B cell (primary cell): Measurements from ENCODE around the gene RCBTB2.

Experiments
- EZH2 ChIP-seq: IDR thresholded peaks from 2 replicates; pipeline ENCODE4 v1.6.1; 2012; ENCODE audit warnings: borderline replicate concordance, low read depth, mild to moderate bottlenecking, moderate library complexity, low read length; ENCODE audit not compliant: insufficient read depth, poor library complexity, severe bottlenecking
- TF ChIP-seq, protein P1 (sequence below): fragments of 200-600 bp; IDR thresholded peaks from one replicate; pipeline ENCODE4 v1.8.0; 2022; ENCODE audit warnings: antibody characterized with exemption, mild to moderate bottlenecking

DNA sequence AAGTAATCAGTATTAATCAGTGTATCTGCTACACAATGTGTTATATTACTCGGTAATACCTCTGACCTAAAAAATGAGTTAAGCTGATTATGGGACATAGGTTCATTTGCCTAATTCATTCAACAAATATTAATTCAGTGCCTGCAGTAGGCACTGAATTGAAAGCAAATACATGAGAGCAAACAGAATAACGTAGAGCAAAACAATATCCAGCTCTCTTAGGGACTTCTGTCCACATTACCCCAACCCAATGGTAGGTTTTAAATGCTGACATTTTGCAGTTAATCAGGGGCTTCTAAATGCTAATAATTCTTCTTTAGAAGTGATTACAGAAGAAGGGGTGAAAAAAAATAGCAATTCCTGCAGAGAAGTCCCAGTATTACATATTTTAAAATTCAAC, 4.9 kb downstream of the RCBTB2 start:
- TF ChIP-seq, protein P1, sequence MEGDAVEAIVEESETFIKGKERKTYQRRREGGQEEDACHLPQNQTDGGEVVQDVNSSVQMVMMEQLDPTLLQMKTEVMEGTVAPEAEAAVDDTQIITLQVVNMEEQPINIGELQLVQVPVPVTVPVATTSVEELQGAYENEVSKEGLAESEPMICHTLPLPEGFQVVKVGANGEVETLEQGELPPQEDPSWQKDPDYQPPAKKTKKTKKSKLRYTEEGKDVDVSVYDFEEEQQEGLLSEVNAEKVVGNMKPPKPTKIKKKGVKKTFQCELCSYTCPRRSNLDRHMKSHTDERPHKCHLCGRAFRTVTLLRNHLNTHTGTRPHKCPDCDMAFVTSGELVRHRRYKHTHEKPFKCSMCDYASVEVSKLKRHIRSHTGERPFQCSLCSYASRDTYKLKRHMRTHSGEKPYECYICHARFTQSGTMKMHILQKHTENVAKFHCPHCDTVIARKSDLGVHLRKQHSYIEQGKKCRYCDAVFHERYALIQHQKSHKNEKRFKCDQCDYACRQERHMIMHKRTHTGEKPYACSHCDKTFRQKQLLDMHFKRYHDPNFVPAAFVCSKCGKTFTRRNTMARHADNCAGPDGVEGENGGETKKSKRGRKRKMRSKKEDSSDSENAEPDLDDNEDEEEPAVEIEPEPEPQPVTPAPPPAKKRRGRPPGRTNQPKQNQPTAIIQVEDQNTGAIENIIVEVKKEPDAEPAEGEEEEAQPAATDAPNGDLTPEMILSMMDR = no peak
- no peak for TF ChIP-seq EZH2
